Endometrium (tissue), 2 donors: Measurements from ENCODE around the gene DCPS.
"Not testable (repeated sequence)": the region's sequence is repeated elsewhere in the genome, so short reads cannot be mapped to it uniquely, and the experiment has no call there.

Experiments
- FAIRE-seq: peaks from 2 replicates; lab custom pipeline; 2012; peaks lifted over from hg19 to GRCh38; lab: Jason Lieb, UNC
- donor health status: control.
- donor health status: control.

DCPS gene

GRCh38 chr11:126290887-126291286 is 13.0 kb upstream of the DCPS start:
- no peak for FAIRE-seq

GRCh38 chr11:126293726-126294125 is 10.1 kb upstream of the DCPS start:
- FAIRE-seq: no peak

- FAIRE-seq: no peak
These were observed 6.9 kb upstream of the DCPS start for GRCh38 chr11:126297004-126297403.

DNA sequence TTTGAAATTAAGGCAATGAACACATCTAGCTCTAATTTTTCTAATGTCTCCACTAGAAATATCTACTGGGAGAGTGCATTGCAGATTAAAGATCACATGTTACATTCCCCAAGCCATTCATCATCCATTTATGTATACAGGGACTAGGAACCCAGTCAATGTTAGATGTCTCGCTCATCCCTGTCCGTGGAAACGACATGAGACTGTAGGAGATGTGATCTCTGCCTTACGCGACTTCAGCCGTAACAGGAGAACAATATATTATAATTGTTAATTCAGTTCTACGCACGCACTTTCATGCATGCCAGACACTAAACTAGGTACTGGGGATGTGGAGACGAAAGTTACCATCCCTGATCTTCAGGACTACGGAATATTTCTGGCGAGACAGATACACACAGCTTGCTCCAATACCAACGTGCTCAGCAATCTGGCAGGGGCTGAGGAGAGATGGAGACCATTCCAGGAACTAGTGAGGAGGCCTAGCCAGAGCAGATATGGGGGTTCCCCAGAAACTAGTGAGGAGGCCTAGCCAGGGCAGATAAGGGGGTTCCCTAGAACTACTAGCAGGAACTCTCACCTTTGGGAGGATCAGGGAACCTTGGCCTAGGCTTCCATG is 706 bp downstream of the DCPS start:
- no peak for FAIRE-seq

- no peak for FAIRE-seq
These were observed 1.8 kb downstream of the DCPS start for GRCh38 chr11:126305699-126306098.

GRCh38 chr11:126307706-126308105 is 3.8 kb downstream of the DCPS start:
- FAIRE-seq: no peak

- no peak for FAIRE-seq
These were observed 4.4 kb downstream of the DCPS start for GRCh38 chr11:126308271-126308671.

- FAIRE-seq: not testable (repeated sequence)
These were observed 4.9 kb downstream of the DCPS start for GRCh38 chr11:126308771-126309170.

- no peak for FAIRE-seq
These were observed 6.5 kb downstream of the DCPS start for GRCh38 chr11:126310200-126310991.

DNA sequence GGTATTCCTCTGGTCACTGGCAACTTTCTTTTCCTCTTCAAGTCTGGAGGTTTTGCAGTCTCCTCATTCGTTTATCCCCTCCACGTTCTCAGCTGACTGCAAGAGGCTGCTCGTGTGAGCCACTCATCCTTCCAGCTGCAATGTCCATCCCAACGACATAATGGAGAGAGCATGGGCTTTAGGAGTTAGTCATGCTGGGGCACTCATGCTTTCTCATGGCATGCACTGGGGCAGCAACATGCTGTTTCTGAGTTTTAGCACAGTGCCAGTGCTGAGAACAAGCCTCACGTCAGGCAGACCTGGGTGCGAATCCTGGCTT is 7.1 kb downstream of the DCPS start:
- FAIRE-seq: no peak

- FAIRE-seq: no peak
These were observed 7.8 kb downstream of the DCPS start for GRCh38 chr11:126311401-126312291.

- FAIRE-seq: no peak
These were observed 9.1 kb downstream of the DCPS start for GRCh38 chr11:126312961-126313360.

DNA sequence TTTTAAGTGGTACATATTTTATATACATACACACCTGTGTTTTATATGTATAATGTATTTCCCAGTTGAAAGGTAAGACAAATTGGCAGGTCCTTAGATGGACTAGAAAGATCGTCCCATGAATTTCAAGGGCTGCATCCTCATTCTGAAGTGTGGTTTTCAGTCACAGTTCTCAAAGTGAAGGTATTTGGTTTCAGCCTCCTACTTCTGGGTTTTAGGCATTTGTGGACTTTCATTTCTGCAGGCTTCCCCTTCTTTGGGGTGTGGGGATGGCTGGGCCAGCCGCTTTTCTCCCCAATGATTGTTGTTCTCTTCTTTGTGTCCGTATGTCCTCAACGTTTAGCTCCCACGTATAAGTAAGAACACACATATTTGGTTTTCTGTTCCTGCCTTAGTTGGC is 10.0 kb downstream of the DCPS start:
- FAIRE-seq: no peak

- no peak for FAIRE-seq
These were observed 13.5 kb downstream of the DCPS start for GRCh38 chr11:126317432-126317755.

DNA sequence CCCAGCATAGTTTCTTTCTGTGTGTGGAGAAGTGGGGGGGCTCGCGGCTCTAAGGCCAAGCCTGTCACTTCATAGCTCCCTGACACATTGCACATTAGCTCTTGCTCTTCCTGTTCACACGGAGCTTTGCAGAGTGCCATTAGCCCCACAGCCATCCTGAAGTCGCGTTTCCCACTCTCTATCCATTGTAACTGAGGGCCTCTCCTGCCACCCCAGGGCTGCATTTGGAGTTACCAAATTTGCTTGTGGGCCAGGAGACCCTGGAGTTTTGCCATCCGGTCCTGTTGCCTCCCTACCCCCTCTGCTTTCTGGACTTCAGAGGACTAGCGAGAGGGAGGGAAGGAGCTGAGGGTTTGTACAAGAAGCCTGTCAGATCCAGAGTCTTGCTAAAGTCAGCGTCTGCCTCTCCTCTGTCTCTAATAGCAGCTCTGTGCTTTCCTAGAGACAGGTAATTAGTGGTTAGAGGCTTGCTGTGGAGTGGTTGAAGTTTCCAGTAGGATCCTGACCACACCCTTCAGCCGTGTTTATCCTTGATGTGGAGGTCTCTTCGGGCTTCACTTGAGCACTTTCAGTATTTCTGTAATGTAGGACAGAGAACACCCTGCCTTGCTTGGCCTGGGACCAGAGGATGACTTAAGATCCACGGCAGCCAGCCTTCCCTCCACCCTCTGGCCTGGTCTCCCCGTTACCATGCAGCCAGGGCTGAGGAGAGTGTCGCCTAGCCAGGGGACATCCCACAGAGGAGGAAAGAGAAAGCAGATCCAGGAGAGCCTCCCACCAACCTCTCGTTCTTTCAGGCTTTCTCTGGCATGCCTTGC is 14.1 kb downstream of the DCPS start:
- FAIRE-seq: no peak

- FAIRE-seq: no peak
These were observed 14.9 kb downstream of the DCPS start for GRCh38 chr11:126318574-126319373.

GRCh38 chr11:126319374-126319740 is 15.5 kb downstream of the DCPS start:
- FAIRE-seq: no peak

- no peak for FAIRE-seq
These were observed 19.1 kb downstream of the DCPS start for GRCh38 chr11:126322996-126323395.

GRCh38 chr11:126327281-126328000 is 23.6 kb downstream of the DCPS start:
- FAIRE-seq: no peak

GRCh38 chr11:126328001-126328390 is 24.1 kb downstream of the DCPS start:
- no peak for FAIRE-seq

- no peak for FAIRE-seq
These were observed 24.6 kb downstream of the DCPS start for GRCh38 chr11:126328444-126328843.
